22Rv1 (cell line): ENCODE measurements around the gene PSMB8.

Source experiments
- ZFX ChIP-seq: fragments of 450-650 bp; IDR thresholded peaks from 2 replicates; pipeline ENCODE4 v1.6.1; 2017; ENCODE audit warnings: antibody characterized with exemption, borderline replicate concordance
- TF ChIP-seq, protein P1 (sequence below): fragments of 450-650 bp; IDR thresholded peaks from 2 replicates; pipeline ENCODE4 v1.5.1; 2017; ENCODE audit warnings: mild to moderate bottlenecking

DNA sequence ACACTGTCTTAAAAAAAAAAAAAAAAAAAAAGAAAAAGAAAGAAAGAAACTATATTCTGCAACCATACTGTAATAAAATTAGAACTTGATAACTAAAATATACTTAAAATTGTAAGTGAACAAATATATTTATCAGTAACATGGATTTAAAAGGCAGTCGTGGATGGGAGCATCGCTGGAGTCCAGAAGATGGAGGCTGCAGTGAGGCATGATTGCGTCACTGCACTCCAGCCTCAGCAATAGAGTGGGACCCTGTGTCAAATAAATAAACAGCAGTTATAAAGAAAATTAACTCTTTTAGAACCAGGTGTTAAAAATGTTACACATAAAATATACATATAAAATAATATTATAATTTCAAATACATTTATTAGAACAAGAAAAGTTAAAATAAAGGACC lies 18.9 kb upstream of the PSMB8 start:
- TF ChIP-seq, protein P1, sequence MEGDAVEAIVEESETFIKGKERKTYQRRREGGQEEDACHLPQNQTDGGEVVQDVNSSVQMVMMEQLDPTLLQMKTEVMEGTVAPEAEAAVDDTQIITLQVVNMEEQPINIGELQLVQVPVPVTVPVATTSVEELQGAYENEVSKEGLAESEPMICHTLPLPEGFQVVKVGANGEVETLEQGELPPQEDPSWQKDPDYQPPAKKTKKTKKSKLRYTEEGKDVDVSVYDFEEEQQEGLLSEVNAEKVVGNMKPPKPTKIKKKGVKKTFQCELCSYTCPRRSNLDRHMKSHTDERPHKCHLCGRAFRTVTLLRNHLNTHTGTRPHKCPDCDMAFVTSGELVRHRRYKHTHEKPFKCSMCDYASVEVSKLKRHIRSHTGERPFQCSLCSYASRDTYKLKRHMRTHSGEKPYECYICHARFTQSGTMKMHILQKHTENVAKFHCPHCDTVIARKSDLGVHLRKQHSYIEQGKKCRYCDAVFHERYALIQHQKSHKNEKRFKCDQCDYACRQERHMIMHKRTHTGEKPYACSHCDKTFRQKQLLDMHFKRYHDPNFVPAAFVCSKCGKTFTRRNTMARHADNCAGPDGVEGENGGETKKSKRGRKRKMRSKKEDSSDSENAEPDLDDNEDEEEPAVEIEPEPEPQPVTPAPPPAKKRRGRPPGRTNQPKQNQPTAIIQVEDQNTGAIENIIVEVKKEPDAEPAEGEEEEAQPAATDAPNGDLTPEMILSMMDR: no peak
- no peak for TF ChIP-seq ZFX
